Adipocyte (in vitro differentiated cells): ENCODE measurements around the gene OPCML.

Experiments
- DNase-seq: peaks from one replicate; pipeline ENCODE4 v3.0.0-alpha.2; 2015; ENCODE audit warnings: low read depth
- H3K27me3 ChIP-seq: replicated peaks from 2 replicates; pipeline ENCODE4 v1.7.0; 2013; ENCODE audit warnings: mild to moderate bottlenecking, low read length, moderate library complexity; ENCODE audit not compliant: control insufficient read depth, insufficient read depth
- H3K36me3 ChIP-seq: 2 replicates; pipeline ENCODE4 v1.7.0; 2013; ENCODE audit warnings: low read length, mild to moderate bottlenecking, moderate library complexity; ENCODE audit not compliant: control insufficient read depth, insufficient read depth, severe bottlenecking
- H3K4me1 ChIP-seq: 2 replicates; pipeline ENCODE4 v1.7.0; 2013; ENCODE audit warnings: mild to moderate bottlenecking, low read length, moderate library complexity; ENCODE audit not compliant: control insufficient read depth, insufficient read depth
- H3K4me3 ChIP-seq: 2 replicates; pipeline ENCODE4 v1.7.0; 2013; ENCODE audit warnings: mild to moderate bottlenecking, low read length, moderate library complexity
- H3K9ac ChIP-seq: 2 replicates; pipeline ENCODE4 v1.7.0; 2013; ENCODE audit warnings: mild to moderate bottlenecking, low read length, moderate library complexity
- H3K9me3 ChIP-seq: 2 replicates; pipeline ENCODE4 v1.7.0; 2013; ENCODE audit warnings: mild to moderate bottlenecking, low read length, moderate library complexity; ENCODE audit not compliant: control insufficient read depth

OPCML gene

DNA sequence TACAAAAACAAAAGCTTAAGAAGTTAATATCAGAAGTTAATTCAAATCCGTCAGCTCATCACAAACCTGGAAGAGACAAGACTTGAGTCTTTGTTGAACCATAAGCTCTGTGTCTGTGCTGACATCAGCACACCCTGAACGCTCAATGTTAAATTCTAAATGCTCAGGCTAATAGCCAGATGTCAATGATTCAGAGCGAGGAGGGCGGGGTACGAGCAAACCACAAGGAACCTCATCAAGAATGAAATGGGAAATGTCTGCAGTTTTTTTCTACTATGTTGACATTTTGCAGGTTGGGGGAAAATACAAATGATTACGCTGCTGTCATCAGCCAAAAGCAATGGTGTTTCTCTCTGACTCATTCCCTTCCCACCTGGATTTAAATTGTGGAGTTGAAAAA is 1104.7 kb downstream of the OPCML start:
- H3K9me3 ChIP-seq, result no peaks in the 10 kb centered on the region
- H3K4me3 ChIP-seq, result no peak overlapping the region
- H3K9ac ChIP-seq, result no peak overlapping the region
- DNase-seq, result no peak
- no peaks in the 10 kb centered on the region for H3K36me3 ChIP-seq
- H3K4me1 ChIP-seq, result peaks cover 20% of the 10 kb centered on the region
- H3K27me3 ChIP-seq, result peaks cover 10% of the 10 kb centered on the region

- H3K9me3 ChIP-seq, result no peaks in the 10 kb centered on the region
Measured at GRCh38 chr11:132424433-132424832, 1107.9 kb downstream of the OPCML start.

DNA sequence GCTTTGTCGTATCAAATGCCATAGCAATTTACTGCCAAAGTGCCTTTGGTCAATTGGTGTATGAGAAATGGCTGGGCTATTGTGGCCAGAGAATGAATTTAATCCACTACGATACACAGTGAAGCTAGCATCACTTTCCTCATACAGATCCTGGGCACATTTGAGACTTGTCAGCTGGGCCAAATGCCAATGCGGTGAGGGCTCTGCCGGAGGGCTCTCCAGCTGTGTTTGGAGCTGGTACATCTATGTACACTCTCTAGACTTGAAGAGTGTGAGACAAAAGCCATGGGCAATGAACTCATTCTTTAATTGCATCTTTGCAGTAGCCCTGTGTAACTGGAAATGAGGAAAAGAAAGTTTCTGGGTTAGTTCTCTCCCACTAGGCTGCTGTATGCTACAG is 1109.0 kb downstream of the OPCML start:
- Histone ChIP-seq H3K36me3 (no peaks in the 10 kb centered on the region), H3K4me3 (no peak overlapping the region), H3K9ac (no peak overlapping the region), H3K4me1 (peaks cover 4% of the 10 kb centered on the region), H3K27me3 (no peaks in the 10 kb centered on the region), H3K9me3 (no peaks in the 10 kb centered on the region)
- no peak for DNase-seq

More at GRCh38 chr11:132424433-132424832, 1107.9 kb downstream of the OPCML start:
- Histone ChIP-seq H3K4me1 (peaks cover 4% of the 10 kb centered on the region), H3K4me3 (no peak overlapping the region), H3K27me3 (peaks cover 6% of the 10 kb centered on the region), H3K9ac (no peak overlapping the region), H3K36me3 (no peaks in the 10 kb centered on the region)
- no peak for DNase-seq

GRCh38 chr11:132422722-132423121 is 1109.6 kb downstream of the OPCML start:
- Histone ChIP-seq H3K4me3 (no peak overlapping the region), H3K27me3 (no peaks in the 10 kb centered on the region), H3K9me3 (no peaks in the 10 kb centered on the region), H3K4me1 (peaks cover under 1% of the 10 kb centered on the region), H3K36me3 (no peaks in the 10 kb centered on the region), H3K9ac (no peak overlapping the region)
- no peak for DNase-seq

GRCh38 chr11:132421555-132421954 is 1110.7 kb downstream of the OPCML start:
- DNase-seq, result no peak
- Histone ChIP-seq H3K9me3 (no peaks in the 10 kb centered on the region), H3K4me1 (no peaks in the 10 kb centered on the region), H3K27me3 (peaks cover 9% of the 10 kb centered on the region), H3K36me3 (no peaks in the 10 kb centered on the region), H3K9ac (no peak overlapping the region), H3K4me3 (no peak overlapping the region)

- DNase-seq, result no peak
- H3K4me1 ChIP-seq, result peaks cover 3% of the 10 kb centered on the region
- H3K4me3 ChIP-seq, result no peak overlapping the region
- no peak overlapping the region for H3K9ac ChIP-seq
- no peaks in the 10 kb centered on the region for H3K9me3 ChIP-seq
- H3K27me3 ChIP-seq, result peaks cover 31% of the 10 kb centered on the region
- no peaks in the 10 kb centered on the region for H3K36me3 ChIP-seq
Measured at GRCh38 chr11:132414451-132414850, 1117.8 kb downstream of the OPCML start.

DNA sequence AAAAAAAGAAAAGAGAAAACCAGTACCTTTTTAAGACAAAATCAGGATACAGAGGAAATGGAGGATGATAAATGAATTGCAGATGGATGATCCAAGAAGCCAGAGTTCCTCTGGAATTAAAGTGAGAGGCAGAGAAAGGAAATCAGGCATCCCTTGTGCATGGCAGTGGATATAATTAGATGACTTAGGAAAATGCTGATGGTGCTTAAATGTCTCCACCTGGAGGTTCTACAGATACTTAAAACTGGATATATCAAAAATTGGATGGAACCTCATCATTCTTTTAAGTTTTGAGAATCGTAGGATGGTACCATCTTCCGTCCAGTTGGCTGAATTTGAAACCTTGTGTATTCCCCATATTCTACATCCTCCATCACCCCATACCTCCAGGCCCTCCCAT is 1121.9 kb downstream of the OPCML start:
- Histone ChIP-seq H3K4me3 (no peak overlapping the region), H3K9me3 (no peaks in the 10 kb centered on the region), H3K9ac (no peak overlapping the region), H3K36me3 (no peaks in the 10 kb centered on the region), H3K4me1 (peaks cover 3% of the 10 kb centered on the region), H3K27me3 (peaks cover 40% of the 10 kb centered on the region)
- DNase-seq, result no peak

GRCh38 chr11:132409573-132410355 is 1122.5 kb downstream of the OPCML start:
- DNase-seq, result peak; percentile 41
- H3K4me1 ChIP-seq, result peaks cover 3% of the 10 kb centered on the region
- H3K9ac ChIP-seq, result no peak overlapping the region
- H3K27me3 ChIP-seq, result peaks cover 40% of the 10 kb centered on the region
- H3K36me3 ChIP-seq, result no peaks in the 10 kb centered on the region
- no peak overlapping the region for H3K4me3 ChIP-seq
- no peaks in the 10 kb centered on the region for H3K9me3 ChIP-seq

- H3K9me3 ChIP-seq, result no peaks in the 10 kb centered on the region
- no peak for DNase-seq
- peaks cover 42% of the 10 kb centered on the region for H3K27me3 ChIP-seq
- H3K4me3 ChIP-seq, result no peak overlapping the region
- H3K4me1 ChIP-seq, result peaks cover 3% of the 10 kb centered on the region
- H3K9ac ChIP-seq, result no peak overlapping the region
- H3K36me3 ChIP-seq, result no peaks in the 10 kb centered on the region
Measured at GRCh38 chr11:132408877-132409276, 1123.4 kb downstream of the OPCML start.

- H3K27me3 ChIP-seq, result peaks cover 46% of the 10 kb centered on the region
- no peaks in the 10 kb centered on the region for H3K9me3 ChIP-seq
- H3K36me3 ChIP-seq, result no peaks in the 10 kb centered on the region
- no peak overlapping the region for H3K9ac ChIP-seq
- no peak for DNase-seq
- H3K4me1 ChIP-seq, result peaks cover 3% of the 10 kb centered on the region
- no peak overlapping the region for H3K4me3 ChIP-seq
Measured at GRCh38 chr11:132405728-132406127, 1126.6 kb downstream of the OPCML start.

DNA sequence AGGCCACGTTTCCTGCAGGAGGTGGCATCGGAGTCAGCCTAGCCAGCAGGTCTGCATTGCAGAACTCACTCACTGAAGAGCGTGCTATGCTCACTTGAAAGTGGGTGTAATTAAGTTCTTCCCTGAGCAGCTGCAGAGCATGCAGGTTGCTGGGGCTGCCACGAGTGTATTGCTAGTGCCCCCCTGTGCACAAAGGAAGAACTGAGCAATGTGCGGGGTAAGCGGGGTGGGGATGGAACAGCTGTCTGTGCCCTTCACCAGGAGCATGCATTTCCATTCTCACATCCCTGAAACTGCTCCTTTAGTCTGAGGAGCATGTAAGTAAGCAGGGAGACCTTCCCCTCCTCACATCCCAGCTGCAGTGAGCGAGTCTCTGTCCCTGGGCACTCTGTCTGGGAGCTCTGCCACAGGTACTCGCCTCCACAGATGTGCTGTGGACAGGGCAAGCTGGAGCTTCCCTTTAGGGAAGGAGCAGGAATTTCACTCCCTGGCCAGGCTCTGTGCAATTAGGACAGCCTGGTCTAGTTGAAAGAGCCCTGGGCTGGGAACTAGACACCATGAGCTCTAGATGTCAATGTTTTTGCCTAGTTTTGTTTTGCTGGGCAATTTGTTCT is 1130.1 kb downstream of the OPCML start:
- H3K27me3 ChIP-seq, result peaks cover 43% of the 10 kb centered on the region
- H3K4me1 ChIP-seq, result no peaks in the 10 kb centered on the region
- no peak overlapping the region for H3K4me3 ChIP-seq
- DNase-seq, result peak; percentile 62
- H3K36me3 ChIP-seq, result no peaks in the 10 kb centered on the region
- no peak overlapping the region for H3K9ac ChIP-seq
- H3K9me3 ChIP-seq, result no peaks in the 10 kb centered on the region
